Measurements from ENCODE around the gene CCSER2.

DNA sequence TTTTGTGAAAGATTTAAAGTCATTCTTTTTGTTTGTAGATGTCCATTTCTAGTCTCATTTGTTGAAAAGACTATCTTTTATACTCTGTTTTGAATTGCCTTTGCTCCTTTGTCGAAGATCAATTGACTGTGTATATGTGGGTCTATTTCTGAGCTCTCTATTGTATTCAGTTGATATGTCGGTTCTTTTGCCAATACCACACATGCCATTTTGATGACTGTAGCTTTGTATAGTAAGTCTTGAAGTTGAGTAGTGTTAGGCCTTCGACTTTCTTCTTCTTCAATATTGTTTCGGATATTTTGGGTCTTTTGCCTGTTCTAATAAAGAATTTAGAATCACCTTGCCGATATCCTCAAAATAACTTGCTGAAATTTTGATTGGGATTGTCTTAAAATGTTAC is 104.5 kb downstream of the CCSER2 start:
- TF ChIP-seq POLR2A (IDR thresholded peaks at IDR 0.05; ENCODE audit: low read depth): no peak
- no peak for TF ChIP-seq EP300 (IDR thresholded peaks at IDR 0.05)
- TF ChIP-seq, protein P1, sequence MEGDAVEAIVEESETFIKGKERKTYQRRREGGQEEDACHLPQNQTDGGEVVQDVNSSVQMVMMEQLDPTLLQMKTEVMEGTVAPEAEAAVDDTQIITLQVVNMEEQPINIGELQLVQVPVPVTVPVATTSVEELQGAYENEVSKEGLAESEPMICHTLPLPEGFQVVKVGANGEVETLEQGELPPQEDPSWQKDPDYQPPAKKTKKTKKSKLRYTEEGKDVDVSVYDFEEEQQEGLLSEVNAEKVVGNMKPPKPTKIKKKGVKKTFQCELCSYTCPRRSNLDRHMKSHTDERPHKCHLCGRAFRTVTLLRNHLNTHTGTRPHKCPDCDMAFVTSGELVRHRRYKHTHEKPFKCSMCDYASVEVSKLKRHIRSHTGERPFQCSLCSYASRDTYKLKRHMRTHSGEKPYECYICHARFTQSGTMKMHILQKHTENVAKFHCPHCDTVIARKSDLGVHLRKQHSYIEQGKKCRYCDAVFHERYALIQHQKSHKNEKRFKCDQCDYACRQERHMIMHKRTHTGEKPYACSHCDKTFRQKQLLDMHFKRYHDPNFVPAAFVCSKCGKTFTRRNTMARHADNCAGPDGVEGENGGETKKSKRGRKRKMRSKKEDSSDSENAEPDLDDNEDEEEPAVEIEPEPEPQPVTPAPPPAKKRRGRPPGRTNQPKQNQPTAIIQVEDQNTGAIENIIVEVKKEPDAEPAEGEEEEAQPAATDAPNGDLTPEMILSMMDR (IDR thresholded peaks at IDR 0.05): no peak

Measured in esophagus muscularis mucosa (tissue), 4 donors.